IPS-11a (cell line): ENCODE results near the gene VAPB.
A peak's percentile ranks its signal among the peaks of the same experiment; 100 is the strongest.

Experiments used
- H3K4me3 ChIP-seq: one replicate; pipeline ENCODE4 v1.5.1; 2013; ENCODE audit warnings: low read depth, low read length, control low read depth

VAPB gene

DNA sequence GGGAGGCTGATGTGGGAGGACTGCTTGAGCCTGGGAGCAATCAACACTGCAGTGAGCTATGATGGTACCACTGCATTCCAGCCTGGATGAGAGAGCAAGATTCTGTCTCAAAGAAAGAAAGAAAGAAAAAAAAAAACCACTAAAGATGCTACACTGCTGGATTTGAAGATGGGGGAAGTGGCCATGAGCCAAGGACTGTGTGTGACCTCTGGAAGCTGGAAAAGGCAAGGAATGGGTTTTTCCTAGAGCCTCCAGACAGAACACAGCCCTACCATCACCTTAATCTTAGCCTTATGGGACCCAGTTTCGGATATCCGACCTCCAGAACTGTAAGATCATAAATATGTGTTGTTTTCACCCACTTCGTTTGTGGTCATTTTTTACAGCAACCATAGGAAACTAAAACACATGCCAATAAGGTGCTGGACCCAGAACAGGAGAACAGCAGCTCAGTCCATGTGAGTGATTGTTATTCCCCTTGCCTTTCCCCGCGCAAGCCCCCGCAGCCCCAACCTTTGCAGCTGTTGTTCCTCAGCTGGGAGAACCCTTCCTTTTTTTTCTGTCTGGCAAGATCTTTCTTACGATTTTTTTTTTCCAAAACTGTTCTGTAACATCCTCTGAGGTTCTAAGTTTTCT, 11.1 kb upstream of the VAPB start:
- no peak overlapping the region for H3K4me3 ChIP-seq

GRCh38 chr20:58378704-58379103, 10.3 kb upstream of the VAPB start:
- H3K4me3 ChIP-seq: no peak overlapping the region

GRCh38 chr20:58381627-58382026, 7.4 kb upstream of the VAPB start:
- no peak overlapping the region for H3K4me3 ChIP-seq

GRCh38 chr20:58382096-58382495, 6.9 kb upstream of the VAPB start:
- H3K4me3 ChIP-seq: no peak overlapping the region

DNA sequence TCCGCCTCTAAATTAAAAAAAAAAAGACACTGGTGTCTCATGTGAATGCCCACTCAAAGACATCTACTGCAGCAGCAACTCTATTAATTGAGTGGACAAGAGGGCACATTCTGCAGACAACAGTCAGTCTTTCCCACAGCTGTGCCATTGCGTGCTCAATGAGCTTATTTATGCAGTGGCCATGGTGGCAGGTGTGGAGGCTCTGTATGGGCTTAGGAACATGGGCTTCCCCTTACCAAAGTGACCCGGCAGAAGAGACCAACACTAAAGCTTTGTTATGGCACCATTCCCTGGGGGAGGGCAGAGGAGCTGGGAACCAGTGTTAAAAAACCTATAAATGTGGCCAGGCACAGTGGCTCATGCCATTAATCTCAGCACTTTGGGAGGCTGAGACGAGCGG, 4.2 kb upstream of the VAPB start:
- no peak overlapping the region for H3K4me3 ChIP-seq

GRCh38 chr20:58388028-58388601, 914 bp upstream of the VAPB start:
- no peak overlapping the region for H3K4me3 ChIP-seq

- peak overlapping the region; percentile 81 for H3K4me3 ChIP-seq
These were observed 417 bp downstream of the VAPB start for GRCh38 chr20:58389324-58389967.

- H3K4me3 ChIP-seq: peak overlapping the region; percentile 81
These were observed 1.1 kb downstream of the VAPB start for GRCh38 chr20:58389968-58390658.

- no peak overlapping the region for H3K4me3 ChIP-seq
These were observed 1.6 kb downstream of the VAPB start for GRCh38 chr20:58390659-58391035.

GRCh38 chr20:58392286-58392685, 3.3 kb downstream of the VAPB start:
- no peak overlapping the region for H3K4me3 ChIP-seq

DNA sequence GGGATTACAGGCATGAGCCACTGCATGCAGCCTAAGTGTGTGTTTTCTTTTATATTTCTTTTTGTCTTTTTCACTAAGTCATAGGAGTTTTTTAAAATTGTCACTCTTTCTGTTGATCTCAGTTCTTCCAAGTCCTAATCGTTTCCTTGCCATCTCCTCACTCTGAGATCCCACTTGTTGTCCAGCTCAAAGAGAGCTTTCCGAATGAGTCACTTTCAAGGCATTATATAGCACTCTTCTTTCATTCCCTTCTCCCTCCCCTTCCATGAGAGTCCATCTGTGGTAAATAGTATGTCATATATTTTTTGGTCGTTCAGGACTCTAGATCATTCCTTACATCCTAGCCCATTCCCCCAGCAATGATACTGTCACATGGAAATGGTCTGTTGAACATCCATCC, 4.3 kb downstream of the VAPB start:
- no peak overlapping the region for H3K4me3 ChIP-seq

DNA sequence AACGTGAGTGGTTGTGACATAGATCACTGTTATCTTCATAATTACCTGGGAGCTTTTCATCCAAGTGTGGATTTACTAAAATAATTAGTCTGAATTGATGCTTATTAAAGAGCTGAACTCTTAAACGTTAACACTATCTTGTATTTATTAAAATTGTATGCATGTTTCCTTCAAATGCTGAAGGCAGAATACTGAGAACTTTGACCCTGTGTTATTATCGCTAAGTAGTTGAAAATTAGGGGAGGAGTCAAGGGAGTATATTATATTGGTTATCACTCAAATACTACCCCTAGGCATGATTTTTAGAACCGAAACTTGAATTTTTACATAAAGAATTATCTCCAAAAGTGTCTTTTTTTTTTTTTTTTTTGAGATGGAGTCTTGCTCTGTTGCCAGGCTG, 5.8 kb downstream of the VAPB start:
- no peak overlapping the region for H3K4me3 ChIP-seq

GRCh38 chr20:58395604-58396003, 6.6 kb downstream of the VAPB start:
- no peak overlapping the region for H3K4me3 ChIP-seq

DNA sequence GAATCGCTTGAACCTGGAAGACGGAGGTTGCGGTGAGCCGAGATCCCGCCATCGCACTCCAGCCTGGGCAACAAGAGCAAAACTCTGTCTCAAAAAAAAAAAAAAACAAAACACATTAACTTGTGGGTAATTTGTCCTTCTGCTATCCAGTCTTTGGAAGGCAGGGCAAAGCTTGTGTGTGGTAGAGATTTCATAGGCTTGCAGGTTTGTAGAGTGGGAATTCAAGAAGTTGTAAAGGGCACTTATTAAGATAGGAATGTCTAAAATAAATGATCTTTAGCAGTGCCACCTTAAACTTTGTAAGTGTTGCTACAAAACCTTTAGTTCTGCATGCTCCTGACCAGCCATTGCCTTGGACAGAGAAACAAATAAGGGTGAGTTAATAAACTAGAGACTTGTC, 8.4 kb downstream of the VAPB start:
- H3K4me3 ChIP-seq: no peak overlapping the region

DNA sequence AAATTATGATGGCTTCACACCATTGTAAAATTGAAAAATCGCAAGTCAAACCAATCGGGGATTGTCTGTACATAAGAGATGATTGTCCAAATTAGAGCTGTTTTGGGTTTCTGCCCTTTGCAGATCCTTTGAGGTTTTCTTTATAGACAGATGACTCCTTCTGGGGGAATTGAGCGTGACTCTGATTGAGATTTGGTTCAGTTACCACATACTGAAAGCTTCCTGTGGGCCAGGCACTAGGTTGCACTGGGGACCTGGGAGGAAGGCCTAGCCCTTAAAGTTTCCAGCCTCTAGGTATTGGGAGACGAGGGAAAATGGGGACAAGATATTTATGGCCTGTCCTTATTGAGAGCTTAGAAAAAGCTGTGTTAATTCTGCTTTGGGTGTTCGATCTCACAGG, 9.2 kb downstream of the VAPB start:
- H3K4me3 ChIP-seq: no peak overlapping the region

DNA sequence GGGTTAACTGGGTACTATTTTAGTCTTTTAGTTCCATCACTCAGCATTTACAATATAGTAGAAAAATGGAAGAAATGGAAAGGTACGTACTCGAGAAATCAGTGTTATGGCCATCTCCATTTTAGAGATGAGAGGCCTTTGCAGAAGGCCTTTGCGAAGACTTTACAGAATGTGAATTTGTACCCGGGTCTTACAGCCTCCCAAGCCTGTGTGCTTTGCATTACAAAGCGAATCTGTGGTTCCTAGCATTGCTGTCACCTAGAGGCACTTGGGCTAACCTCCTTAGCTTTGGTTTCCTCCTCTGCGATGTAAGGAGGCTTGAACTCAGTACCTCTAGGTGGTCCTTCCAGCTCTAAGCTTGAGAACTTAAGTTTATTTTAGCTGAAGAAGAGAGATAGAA, 10.9 kb downstream of the VAPB start:
- H3K4me3 ChIP-seq: no peak overlapping the region

DNA sequence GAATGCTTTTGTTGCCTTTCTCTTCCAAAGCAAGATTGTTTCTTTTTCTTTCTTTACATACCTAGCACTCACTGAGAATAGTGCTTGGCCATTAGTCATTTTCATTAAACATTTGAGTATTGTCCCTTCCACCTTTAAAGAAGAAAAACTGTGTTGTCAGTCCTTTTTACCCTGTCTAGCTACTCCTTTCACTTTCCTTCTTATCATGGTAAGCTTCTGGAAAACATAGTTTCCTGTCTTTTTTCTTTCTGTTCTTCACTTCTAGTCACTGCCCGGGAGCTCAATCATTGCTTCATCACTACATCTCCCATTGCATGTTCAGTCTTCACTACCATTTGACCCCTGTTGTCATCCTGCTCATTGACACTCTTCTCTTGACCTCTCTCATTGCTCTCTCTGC, 12.1 kb downstream of the VAPB start:
- no peak overlapping the region for H3K4me3 ChIP-seq

GRCh38 chr20:58402305-58402704, 13.3 kb downstream of the VAPB start:
- H3K4me3 ChIP-seq: no peak overlapping the region

DNA sequence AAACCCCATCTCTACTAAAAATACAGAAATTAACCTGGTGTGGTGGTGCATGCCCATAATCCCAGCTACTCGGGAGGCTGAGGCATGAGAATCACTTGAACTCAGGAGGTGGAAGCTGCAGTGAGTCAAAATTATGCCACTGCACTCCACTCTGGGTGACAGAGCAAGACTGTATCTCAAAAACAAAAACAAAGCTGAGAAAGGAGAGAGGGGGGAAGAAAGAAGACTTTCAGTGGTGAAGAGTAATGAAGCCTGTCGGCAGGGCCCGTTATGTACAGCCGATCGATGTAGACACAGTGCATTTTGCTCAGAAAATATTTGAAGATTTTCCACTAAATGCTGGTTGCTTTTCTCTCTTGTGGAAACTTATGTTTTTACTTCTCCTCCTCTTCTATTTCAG, 13.8 kb downstream of the VAPB start:
- no peak overlapping the region for H3K4me3 ChIP-seq

- no peak overlapping the region for H3K4me3 ChIP-seq
These were observed 14.2 kb downstream of the VAPB start for GRCh38 chr20:58403272-58403671.

- H3K4me3 ChIP-seq: no peak overlapping the region
These were observed 16.7 kb downstream of the VAPB start for GRCh38 chr20:58405504-58406291.
